GM18502 (cell line): ENCODE results near the gene NT5E.
A peak's percentile ranks its signal among the peaks of the same experiment; 100 is the strongest.

Experiments
- ATAC-seq: cut with Tn5 transposase; IDR thresholded peaks from one replicate; pipeline ENCODE4 v1.9.1; 2021; ENCODE audit warnings: mild to moderate bottlenecking; ENCODE audit not compliant: unreplicated experiment, poor library complexity

The NT5E gene

DNA sequence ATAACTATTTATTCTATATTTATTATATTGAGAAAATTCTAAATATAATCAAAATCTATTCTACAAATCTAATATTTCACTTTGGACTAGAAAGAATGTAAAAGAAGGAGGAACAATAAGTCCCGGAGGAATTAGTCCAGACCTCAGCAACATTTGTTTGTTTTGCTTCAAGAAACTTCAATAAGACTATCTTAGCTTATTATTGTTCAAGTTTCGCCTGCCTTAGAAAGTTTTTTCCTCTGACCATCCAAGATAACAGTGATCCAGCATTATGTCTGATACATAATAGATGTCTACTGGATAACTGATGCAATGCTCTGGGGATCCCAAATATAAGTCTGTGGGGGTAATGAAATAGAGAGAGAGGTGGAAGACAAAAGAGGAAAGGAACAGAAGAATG is 28.7 kb upstream of the NT5E start:
- no peak for ATAC-seq

DNA sequence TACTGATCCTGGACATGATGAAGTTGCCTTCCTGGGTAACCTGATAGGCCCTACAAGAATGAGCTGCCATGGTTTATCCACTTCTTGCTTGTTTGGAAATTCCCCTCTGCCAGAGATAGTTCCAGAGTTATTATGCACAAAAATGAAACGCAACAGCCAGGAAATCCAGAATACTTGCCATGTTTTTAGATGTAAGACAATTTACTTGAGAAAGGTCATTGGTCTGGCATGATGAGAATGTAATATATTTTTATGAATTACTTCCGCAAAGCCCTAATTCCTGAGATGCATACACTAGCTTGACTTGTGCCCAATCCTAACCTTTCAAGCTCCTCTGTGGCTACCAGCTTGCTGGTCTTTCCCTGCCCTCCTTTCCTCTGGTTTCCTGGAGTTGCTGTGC is 27.9 kb upstream of the NT5E start:
- no peak for ATAC-seq

DNA sequence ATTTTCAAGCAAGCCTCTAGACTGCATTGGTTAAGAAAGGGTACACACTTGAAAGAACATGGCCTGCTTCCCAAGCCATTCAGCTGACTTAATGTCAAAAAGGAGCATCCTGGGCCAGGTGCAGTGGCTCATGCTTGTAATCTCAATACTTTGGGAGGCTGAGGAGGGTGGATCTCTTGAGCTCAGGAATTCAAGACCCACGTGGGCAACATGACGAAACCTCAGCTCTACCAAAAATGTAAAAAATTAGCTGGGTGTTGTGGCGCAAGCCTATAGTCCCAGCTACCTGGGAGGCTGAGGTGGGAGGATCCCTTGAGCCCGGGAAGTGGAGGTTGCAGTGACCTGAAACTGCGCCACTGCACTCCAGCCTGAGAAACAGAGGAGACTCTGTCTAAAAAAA is 26.9 kb upstream of the NT5E start:
- ATAC-seq, result no peak

DNA sequence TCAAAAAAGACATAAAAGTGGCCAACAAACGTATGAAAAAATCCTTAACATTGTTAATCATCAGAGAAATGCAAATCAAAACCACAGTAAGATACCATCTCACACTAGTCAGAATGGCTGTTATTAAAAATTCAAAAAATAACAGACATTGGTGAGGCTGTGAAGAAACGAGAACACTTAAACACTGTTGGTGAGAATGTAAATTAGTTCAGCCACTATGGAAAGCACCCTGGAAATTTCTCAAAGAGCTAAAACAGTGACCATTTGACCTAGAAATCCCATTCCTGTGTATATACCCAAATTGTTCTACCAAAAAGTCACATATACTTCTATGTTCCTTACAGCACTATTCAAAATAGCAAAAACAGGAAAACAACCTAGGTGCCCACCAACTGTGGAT is 24.9 kb upstream of the NT5E start:
- no peak for ATAC-seq

DNA sequence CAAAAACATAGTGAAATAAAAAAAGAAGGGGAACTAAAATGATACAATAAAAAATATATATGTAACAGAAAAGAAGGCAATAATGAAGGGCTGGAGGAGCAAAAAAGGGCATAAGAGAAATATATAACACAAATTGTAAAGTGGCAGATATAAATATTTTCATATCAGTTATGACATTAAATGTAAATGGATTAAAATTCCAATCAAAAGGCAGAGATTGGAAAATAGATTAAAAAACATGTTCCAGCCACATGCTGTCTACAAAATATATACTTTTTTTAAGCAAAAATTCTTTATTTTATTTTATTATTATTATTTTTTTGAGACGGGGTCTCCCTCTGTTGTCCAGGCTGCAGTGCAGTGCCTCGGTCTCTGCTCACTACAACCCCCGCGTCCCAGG is 23.9 kb upstream of the NT5E start:
- no peak for ATAC-seq

DNA sequence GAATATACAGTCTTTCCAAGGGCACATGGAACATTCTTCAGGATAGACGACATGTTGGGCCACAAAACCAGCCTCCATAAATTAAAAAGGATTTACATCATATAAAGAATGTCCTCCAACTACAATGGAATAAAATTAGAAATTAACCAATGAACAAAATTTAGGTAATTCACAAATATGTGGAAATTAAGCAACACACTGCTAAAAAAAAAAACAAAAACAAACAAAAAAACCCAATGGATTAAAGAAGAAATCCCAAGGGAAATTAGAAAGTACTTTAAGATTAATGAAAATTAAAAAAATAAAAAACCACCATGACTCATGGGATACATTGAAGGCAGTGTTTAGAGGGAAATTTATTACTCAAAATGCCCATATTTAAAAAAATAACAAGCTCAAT is 21.4 kb upstream of the NT5E start:
- ATAC-seq, result no peak

DNA sequence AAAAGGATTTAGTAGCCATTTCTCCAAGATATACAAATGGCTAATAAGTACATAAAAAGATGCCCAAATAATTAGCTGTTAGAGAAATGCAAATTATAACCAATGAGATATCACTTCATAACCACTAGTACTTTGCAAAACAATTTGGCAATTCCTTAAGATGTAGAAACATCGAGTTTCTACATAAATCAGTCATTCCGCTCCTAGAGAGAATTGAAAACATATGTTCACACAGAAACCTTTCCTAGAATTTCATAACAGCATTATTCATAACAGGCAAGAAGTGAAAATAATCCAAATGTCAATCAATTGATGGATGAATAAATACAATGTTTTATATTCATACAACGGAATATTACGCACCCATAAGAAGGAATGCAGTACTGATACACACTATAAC is 20.5 kb upstream of the NT5E start:
- no peak for ATAC-seq

DNA sequence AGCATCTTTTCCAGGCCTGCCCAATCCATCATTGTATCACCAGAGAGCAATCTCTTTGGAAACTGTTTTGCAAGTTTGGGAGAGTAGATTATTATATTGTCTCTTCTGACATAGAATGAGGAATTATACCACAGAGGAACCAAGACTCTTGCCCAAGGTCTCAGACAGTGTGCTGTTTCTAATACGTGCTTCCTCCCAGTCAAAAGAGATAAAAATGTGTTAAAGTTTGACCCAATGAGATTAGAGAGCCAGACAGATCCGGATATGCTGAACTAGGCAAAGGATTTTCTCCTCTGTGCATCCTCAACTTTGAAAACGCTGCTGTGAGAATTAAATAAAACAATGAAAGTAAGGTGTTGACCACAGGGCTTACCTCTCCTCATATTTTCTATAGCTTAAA is 18.6 kb upstream of the NT5E start:
- ATAC-seq, result no peak

DNA sequence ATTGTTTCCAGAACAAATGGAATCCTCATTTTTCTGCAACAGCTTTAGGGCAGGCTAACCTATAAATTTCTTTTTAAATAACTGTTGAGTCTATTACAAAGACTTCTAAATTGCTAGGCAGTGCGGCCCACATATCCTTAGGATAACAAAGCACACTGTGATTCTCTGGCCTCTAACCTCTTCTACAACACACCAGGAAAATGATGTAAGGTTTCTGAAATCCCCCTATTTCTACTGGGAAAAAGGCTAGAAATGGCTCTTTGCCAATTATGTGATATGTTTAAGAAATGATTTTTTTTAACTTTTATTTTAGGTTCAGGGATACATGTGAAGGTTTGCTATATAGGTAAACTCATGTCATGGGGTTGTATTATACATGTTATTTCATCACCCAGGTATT is 17.3 kb upstream of the NT5E start:
- no peak for ATAC-seq

DNA sequence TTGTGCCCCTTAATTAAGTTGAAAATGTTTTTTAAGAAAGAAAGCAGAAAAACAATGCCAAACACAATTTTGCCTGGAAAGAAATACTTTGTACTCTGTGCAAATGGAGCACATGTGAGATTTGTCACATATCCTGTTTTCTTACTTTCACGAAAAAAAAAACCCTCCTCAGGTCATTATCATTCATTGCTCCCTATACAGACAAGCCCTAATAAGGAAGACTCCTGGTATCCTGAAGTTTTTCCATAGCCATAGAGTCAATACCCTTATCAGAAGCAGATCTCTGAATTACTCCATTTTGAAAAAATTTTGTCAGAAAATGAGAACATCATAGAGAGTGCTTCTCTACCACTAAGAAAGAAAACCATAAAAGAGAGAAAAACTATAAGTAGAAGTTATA is 14.0 kb upstream of the NT5E start:
- no peak for ATAC-seq

DNA sequence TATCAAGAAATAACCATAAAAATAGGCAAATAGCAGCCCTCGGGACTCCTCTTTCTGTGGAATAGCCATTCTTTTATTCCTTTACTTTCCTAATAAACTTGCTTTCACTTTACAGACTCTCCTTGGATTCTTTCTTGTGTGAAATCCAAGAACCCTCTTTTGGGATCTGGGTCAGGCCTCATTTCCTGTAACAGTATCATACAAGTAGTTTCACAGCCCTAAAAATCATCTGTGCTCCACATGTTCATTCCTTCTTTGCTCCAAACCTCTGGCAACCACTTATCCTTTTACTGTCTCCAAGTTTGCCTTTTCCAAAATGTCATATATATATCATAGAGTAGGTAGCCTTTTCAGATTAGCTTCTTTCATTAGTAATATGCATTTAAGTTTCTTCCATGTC is 13.5 kb upstream of the NT5E start:
- no peak for ATAC-seq

DNA sequence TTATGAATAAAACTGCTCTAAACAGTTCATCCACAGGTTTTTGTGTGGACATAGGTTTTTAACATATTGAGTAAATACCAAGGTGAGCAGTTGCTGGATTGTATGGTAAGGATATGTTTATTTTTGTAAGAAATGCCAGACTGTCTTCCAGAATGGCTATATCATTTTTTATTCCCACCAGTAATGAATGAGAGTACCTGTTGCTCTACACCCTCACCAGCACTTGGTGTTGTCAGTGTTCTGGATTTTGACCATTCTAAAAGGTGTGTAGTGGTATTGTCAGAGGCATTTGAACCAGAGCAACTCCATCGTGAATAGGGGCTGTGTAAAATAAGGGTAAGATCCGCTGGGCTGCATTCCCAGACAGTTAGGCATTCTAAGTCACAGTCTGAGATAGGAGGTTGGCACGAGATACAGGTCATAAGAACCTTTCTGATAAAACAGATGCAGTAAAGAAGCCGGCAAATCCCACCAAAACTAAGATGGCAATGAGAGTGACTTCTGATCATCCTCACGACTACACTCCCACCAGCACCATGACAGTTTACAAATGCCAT is 12.9 kb upstream of the NT5E start:
- ATAC-seq, result no peak

DNA sequence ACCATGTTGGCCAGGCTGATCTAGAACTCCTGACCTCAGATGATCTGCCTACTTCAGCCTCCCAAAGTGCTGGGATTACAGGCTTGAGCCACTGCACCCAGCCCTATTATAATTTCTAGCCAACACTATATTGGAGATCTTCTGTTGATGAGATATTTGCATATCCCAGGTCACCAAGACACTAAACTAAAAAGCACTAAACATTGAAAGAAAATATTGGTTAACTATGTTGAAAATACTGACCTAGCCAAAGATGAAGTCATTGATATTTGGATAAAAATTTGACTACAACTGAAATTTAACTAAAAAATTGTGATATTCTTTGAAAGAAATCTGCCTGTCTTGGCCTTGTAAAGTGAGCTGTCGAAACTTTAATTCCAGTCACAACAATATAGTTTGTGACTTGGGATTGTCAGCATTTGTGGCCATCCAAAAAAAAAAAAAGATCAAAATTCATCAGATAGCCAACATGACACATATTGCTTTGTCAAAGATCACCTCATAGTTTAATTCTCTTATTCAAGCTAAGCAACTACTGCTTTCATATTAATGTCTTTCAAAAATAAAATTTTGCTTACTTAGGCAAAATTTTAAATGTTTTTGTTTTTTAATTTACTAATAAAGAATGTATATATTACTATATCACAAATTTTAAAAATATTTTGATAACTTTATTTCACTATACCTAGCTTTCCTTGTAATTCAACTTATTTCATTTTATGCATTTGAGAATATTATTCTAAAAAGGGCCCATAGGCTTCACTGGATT is 6.3 kb upstream of the NT5E start:
- ATAC-seq, result no peak

DNA sequence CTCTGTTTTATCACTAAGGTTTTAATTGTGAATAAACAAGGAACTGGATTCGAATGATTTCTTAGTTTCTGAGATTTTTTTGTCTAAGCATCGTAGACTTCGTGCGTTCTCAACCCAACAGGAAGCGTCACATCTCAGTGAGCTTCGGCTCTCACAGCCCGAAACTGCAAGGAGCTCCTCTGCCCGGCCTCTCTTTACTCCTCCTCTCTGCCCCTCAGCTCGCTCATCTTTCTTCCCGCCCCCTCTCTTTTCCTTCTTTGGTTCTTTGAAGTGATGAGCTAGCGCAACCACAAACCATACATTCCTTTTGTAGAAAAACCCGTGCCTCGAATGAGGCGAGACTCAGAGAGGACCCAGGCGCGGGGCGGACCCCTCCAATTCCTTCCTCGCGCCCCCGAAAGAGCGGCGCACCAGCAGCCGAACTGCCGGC is 480 bp upstream of the NT5E start:
- ATAC-seq, result peak; percentile 76

DNA sequence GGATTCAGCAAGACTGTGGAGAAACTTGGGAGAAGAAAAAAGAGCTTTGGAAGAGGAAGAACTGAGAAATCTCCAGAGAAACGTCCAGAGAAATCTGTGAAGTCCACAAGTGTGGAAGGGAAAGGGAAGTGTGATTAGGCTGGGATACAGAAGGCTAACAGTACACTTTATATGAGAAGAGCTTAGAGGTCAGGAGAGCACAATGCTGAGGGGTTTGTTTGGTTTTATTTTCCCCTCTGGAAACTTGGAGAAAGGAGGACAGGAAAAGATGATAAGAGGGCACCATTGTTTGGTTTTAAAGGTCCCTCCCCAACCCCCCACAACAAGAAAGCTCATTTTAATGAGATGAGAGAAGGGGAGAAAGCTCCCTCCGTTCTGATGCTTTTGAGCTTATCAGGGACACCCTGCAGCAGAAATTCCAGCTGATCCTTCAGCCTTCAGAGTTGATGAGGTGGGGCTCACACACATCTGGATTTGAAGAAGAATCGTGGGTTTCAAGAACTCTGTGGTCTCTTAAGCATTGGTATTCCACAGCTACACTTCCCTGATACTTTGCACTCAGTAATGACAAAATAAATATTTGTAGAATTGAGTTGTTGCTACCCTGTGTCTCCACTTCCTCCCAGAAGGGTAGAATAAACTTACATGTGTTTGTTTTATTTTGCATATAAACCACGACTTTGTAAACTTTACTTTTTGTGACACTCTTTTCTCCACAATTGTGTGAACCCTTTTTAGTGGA is 1.9 kb downstream of the NT5E start:
- no peak for ATAC-seq

DNA sequence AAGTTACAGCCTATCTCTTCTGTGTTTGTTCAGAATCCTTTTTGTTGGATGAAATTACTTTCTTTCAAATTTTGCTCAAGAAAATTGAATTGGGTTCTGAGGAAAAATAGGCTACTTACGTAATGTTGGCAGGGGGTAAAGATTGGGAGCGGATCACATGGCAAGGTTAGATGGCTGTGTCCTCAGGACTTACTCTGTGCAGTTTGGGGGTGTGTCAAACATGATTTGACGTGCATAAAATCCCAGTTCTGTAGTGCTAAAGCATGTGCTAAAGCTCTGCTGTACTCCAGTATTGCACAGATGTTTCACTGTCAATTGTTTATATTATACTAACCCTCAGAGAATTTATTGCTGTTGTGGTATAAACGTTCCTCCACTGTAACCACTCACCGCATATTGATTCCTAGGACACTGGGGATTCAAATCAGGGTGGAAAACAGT is 2.6 kb downstream of the NT5E start:
- ATAC-seq, result no peak

DNA sequence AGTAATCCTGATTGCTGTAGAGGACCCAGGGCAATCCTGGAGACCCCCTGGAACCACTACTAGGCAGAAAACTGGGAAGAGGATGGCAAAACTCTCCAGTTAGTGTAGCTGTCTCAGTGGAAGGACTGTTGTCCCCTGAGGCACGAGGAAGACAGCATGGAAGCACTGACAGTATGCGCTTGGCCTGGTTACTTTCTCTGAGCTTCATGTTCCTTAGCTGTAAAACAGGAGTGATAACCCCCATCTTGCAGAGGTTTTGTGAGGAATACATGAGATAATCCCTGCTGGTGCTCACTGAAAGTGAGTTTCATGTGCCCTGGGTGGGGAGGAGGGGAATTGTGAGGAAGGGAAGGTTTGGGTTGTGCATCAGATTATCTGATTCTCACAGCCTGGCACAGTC is 3.2 kb downstream of the NT5E start:
- no peak for ATAC-seq

DNA sequence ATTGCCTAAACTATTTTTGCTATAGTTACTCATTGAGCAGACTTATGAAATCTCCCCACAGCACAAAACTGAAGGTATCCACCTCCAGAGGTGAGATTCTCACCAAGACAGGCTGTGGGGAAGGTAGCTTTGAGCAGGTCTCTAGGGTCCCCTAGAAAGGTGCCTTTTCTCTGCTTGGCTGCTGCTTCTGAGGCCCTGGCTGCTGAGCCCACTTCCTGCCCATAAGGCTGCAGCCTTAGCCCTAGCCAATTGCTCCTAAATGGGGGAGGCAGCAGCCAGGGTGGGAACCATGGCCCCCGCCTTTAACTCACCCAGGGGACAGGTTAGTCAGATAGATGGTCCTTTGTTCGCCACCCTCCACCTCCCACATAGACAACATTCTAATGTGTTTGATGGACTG is 3.6 kb downstream of the NT5E start:
- ATAC-seq, result no peak

DNA sequence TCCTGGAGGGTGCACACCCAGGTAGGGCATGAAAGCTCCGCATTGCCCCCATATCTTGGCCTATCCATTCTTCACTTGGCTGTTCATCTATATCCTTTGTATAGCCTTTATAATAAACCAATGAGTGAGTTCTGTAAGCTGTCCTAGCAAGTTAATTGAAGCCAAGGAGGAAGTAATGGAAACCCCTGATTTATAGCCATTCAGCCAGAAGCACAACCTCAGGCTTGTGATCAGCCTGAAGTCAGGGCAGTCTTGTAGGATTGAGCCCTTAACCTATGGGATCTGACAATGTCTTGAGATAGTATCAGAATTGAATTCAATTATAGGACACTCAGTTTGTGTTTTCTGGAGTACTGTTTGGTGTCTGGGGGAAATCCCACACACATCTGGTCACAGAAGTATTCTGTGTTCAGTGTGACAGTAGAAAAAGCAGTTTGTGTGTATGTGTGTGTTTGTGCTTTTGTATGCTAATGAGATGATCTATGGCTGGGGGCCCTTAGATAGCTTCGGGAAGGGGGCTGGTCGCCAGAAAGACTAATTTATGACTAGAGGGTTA is 5.7 kb downstream of the NT5E start:
- no peak for ATAC-seq

DNA sequence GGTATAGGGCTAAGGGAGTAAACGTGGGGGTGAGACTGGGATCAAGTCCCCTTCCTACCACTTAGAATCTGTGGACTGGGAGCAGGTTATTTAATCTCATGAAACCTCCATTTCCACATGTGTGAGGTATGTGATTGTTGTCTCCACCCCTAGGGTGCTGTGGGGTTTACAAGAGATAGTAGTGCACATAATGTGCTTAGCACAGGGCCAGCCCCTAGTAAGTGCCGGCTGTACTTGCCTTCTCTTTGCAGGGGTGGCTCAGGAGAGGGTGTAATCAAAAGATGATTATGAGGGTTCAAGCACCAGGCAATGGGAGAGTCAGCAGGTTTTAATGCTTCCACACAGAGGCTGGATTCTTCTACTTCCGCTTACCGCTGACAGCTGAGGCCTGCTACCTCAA is 6.9 kb downstream of the NT5E start:
- no peak for ATAC-seq

DNA sequence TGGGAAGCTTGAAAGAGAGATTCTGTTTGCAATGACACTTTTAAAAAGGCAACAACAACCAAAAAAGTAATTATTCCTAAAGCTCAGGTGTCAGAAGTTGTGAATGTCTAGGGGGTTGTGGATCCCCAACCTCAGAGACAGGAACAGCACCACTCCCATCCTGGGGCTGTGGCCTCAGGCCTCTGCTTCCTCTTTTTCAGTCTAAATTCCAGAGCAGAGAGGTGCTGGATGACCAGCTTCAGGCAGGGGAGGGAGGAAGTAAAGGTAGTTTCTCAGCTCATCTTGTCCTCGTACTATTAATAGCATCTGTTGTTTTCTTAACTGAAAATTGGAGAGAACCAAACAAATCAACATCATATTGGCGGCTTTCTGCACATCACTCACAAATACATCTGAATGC is 8.3 kb downstream of the NT5E start:
- no peak for ATAC-seq
